A549 (cell line): ENCODE data around the gene AUTS2. TPM values are rescaled to one million over a fixed set of nuclear protein-coding genes. Genes with fewer than 3 reads are reported as not detected.

Experiments
- ATAC-seq, 2 experiments: fragments of 200-7000 bp in 1 of 2; fragments of >200 bp in 1 of 2; cut with Nextera tagmentation in 1 of 2; cut with Tn5 transposase in 1 of 2; 3 replicates each; pipeline versions ENCODE4 v1.8.0 to v1.9.1; 2018 to 2020; ENCODE audit warnings: mild to moderate bottlenecking in 1 of 2, moderate library complexity in 1 of 2
- CTCF ChIA-PET: fragments of 300-600 bp; sonication (Branson Sonifier 250); formaldehyde crosslinking; extraction: SDS; loops from one replicate; lab custom pipeline; 2021; ENCODE audit warnings: antibody characterized with exemption, inconsistent platforms; lab: Yijun Ruan, JAX
- POLR2A ChIA-PET: fragments of 350-600 bp; formaldehyde crosslinking; extraction: SDS; loops from one replicate; lab custom pipeline; 2021; ENCODE audit warnings: antibody characterized with exemption, inconsistent platforms; lab: Yijun Ruan, JAX
- DNase-seq, 2 experiments: peaks; one replicate each; pipeline versions ENCODE4 v3.0.0 to v3.0.0-alpha.2; 2011 to 2016; ENCODE audit warnings: low read depth in 1 of 2, low spot score in 1 of 2
- FAIRE-seq: peaks from 2 replicates; lab custom pipeline; 2011; peaks lifted over from hg19 to GRCh38; lab: Jason Lieb, UNC
- H3K27ac ChIP-seq, 2 experiments: fragments of >200 bp; sonication (Bioruptor Twin); formaldehyde crosslinking; 3 replicates each; pipeline ENCODE4 v1.5.1; 2016 to 2017
- H3K4me1 ChIP-seq: fragments of >200 bp; sonication (Bioruptor Twin); formaldehyde crosslinking; 3 replicates; pipeline ENCODE4 v1.6.1; 2016
- H3K4me2 ChIP-seq: fragments of >200 bp; sonication (Bioruptor Twin); formaldehyde crosslinking; 3 replicates; pipeline ENCODE4 v1.6.1; 2016
- H3K4me3 ChIP-seq: fragments of >200 bp; sonication (Bioruptor Twin); formaldehyde crosslinking; 3 replicates; pipeline ENCODE4 v1.5.1; 2016
- H3K9me3 ChIP-seq: fragments of >200 bp; sonication (Bioruptor Twin); formaldehyde crosslinking; 3 replicates; pipeline ENCODE4 v1.6.1; 2016
- ATOH8 ChIP-seq: fragments of 250-450 bp; sonication (Bioruptor Pico); IDR thresholded peaks from 2 replicates; pipeline ENCODE4 v1.5.0; 2020; ENCODE audit warnings: low read depth, mild to moderate bottlenecking, moderate library complexity
- BHLHE40 ChIP-seq: IDR thresholded peaks from 2 replicates; pipeline ENCODE4 v1.6.1; 2012; ENCODE audit warnings: low read depth, low read length, inconsistent platforms
- CBX8 ChIP-seq: fragments of 200-600 bp; sonication (generic); IDR thresholded peaks from 2 replicates; pipeline ENCODE4 v1.6.1; 2016
- E2F6 ChIP-seq: IDR thresholded peaks from 2 replicates; pipeline ENCODE4 v1.6.1; 2012; ENCODE audit warnings: low read depth, borderline replicate concordance
- EHF ChIP-seq: fragments of 250-450 bp; sonication (Bioruptor Pico); IDR thresholded peaks from 2 replicates; pipeline ENCODE4 v1.5.0; 2020; ENCODE audit warnings: mild to moderate bottlenecking
- EHMT2 ChIP-seq: fragments of 200-600 bp; sonication (generic); IDR thresholded peaks from 2 replicates; pipeline ENCODE4 v1.6.1; 2016; ENCODE audit warnings: antibody characterized with exemption, low read depth, mild to moderate bottlenecking, moderate library complexity
- HDAC2 ChIP-seq: fragments of 200-600 bp; sonication (generic); IDR thresholded peaks from 2 replicates; pipeline ENCODE4 v1.6.1; 2016
- HMGXB4 ChIP-seq: fragments of 250-450 bp; sonication (Bioruptor Pico); IDR thresholded peaks from 2 replicates; pipeline ENCODE4 v1.5.0; 2021; ENCODE audit warnings: mild to moderate bottlenecking, moderate library complexity, borderline replicate concordance
- HOXB13 ChIP-seq: fragments of 250-450 bp; sonication (Bioruptor Pico); IDR thresholded peaks from 2 replicates; pipeline ENCODE4 v1.5.0; 2020; ENCODE audit warnings: low read depth, mild to moderate bottlenecking, moderate library complexity
- JUNB ChIP-seq: fragments of >200 bp; sonication (Bioruptor Twin); formaldehyde crosslinking; IDR thresholded peaks from 2 replicates; pipeline ENCODE4 v1.6.1; 2016
- MAFK ChIP-seq: fragments of 450-650 bp; IDR thresholded peaks from 2 replicates; pipeline ENCODE4 v1.6.1; 2014; ENCODE audit not compliant: partially characterized antibody
- MAX ChIP-seq: IDR thresholded peaks from 2 replicates; pipeline ENCODE4 v1.6.1; 2012
- MYC ChIP-seq: IDR thresholded peaks from 2 replicates; pipeline ENCODE4 v1.6.1; 2012; ENCODE audit warnings: mild to moderate bottlenecking, inconsistent platforms, low read length, improper control_type of control experiment, borderline replicate concordance
- PBX3 ChIP-seq: IDR thresholded peaks from 2 replicates; pipeline ENCODE4 v1.6.1; 2012
- POLR2A ChIP-seq: IDR thresholded peaks from 2 replicates; pipeline ENCODE4 v1.6.1; 2012; ENCODE audit warnings: mild to moderate bottlenecking, low read length
- POLR2AphosphoS2 ChIP-seq: conservative IDR thresholded peaks from 2 replicates; pipeline ENCODE4 v1.6.1; 2012; ENCODE audit warnings: low read length, improper control_type of control experiment, inconsistent platforms
- RCOR1 ChIP-seq: fragments of 150-350 bp; IDR thresholded peaks from 2 replicates; pipeline ENCODE4 v1.6.1; 2014; ENCODE audit warnings: antibody characterized with exemption, low read length, low read depth
- REST ChIP-seq: fragments of 200-600 bp; sonication (generic); IDR thresholded peaks from 2 replicates; pipeline ENCODE4 v1.6.1; 2016; ENCODE audit warnings: antibody characterized with exemption, mild to moderate bottlenecking, moderate library complexity
- SMC3 ChIP-seq: fragments of >200 bp; sonication (Bioruptor Twin); formaldehyde crosslinking; IDR thresholded peaks from 3 replicates; pipeline ENCODE4 v1.6.1; 2018; ENCODE audit warnings: inconsistent platforms
- SREBF2 ChIP-seq: fragments of 450-650 bp; IDR thresholded peaks from 2 replicates; pipeline ENCODE4 v1.6.1; 2014; ENCODE audit warnings: mild to moderate bottlenecking, moderate library complexity
- TFCP2L1 ChIP-seq: fragments of 250-450 bp; sonication (Bioruptor Pico); IDR thresholded peaks from 2 replicates; pipeline ENCODE4 v1.5.0; 2021; ENCODE audit warnings: mild to moderate bottlenecking
- USF2 ChIP-seq: fragments of 450-650 bp; IDR thresholded peaks from 2 replicates; pipeline ENCODE4 v1.6.1; 2014; ENCODE audit warnings: antibody characterized with exemption
- ZFP36 ChIP-seq: fragments of 450-650 bp; IDR thresholded peaks from 2 replicates; pipeline ENCODE4 v1.6.1; 2014; ENCODE audit warnings: borderline replicate concordance; ENCODE audit not compliant: partially characterized antibody
- WGBS: methylation state at CpG from one replicate; pipeline ENCODE4 v1.1.6; 2017; ENCODE audit errors: missing lambda C conversion rate; 5-methylcytosine and 5-hydroxymethylcytosine counted together
- polyA plus RNA-seq, 4 experiments: library from polyadenylated mRNA; depleted of rRNA in 3 of 4; stranded (reverse); fragments of >200 nt; fragmentation: RNase III in 1 of 4; extraction: RNeasy Plus Mini Kit Qiagen cat#74134 plus additional on column Dnase treatment in 1 of 4; gene quantifications; 2 replicates in 3 of 4; 3 replicates in 1 of 4; pipeline ENCODE4 v1.2.3, GENCODE V29; 2011 to 2017

The AUTS2 gene
- polyA plus RNA-seq, 2 of the 4 experiments (the other 2 are of a cell fraction), result 1.6 to 3.6 TPM

- no peak overlapping the region for H3K4me3 ChIP-seq
- H3K4me2 ChIP-seq, result no peak overlapping the region
- ATAC-seq (no peak), FAIRE-seq (no peak), DNase-seq (no peak)
- no peak for TF ChIP-seq TFCP2L1 (CRISPR knock-in tag)
- TF ChIP-seq JUNB, result no peak
- TF ChIP-seq MAFK, result no peak
- TF ChIP-seq REST, result no peak
- no peak for TF ChIP-seq MYC
- no peak for TF ChIP-seq HDAC2
- TF ChIP-seq MAX, result no peak
- no peak for TF ChIP-seq PBX3
- no peak for TF ChIP-seq E2F6
- TF ChIP-seq USF2, result no peak
- TF ChIP-seq BHLHE40, result no peak
- TF ChIP-seq HMGXB4 (CRISPR knock-in tag), result no peak
- TF ChIP-seq HOXB13 (CRISPR knock-in tag), result no peak
- no peak for TF ChIP-seq EHMT2
- POLR2A ChIA-PET, result no interaction called here
- no peaks in the 10 kb centered on the region for H3K4me1 ChIP-seq
- CTCF ChIA-PET, result interaction anchor here (0.6 kb wide), 1 partner anchor 1252 kb away, joined by 3 read pairs; no protein-coding TSS in a partner anchor
- no peaks in the 10 kb centered on the region for H3K9me3 ChIP-seq
- no peak overlapping the region for H3K27ac ChIP-seq
- WGBS, result 40% methylated on average over 8 of the region's 8 CpGs
These were observed 1194.8 kb downstream of the AUTS2 start for GRCh38 chr7:70793060-70793459.

GRCh38 chr7:70793821-70794220, 1195.5 kb downstream of the AUTS2 start:
- FAIRE-seq (no peak), ATAC-seq (no peak), DNase-seq (no peak)
- WGBS, result 32% methylated on average over 9 of the region's 9 CpGs
- ChIA-PET POLR2A (no interaction called here), CTCF (no interaction called here)
- no peak overlapping the region for H3K4me2 ChIP-seq
- H3K4me1 ChIP-seq, result no peaks in the 10 kb centered on the region
- no peak overlapping the region for H3K27ac ChIP-seq
- no peak overlapping the region for H3K4me3 ChIP-seq
- H3K9me3 ChIP-seq, result no peaks in the 10 kb centered on the region
- TF ChIP-seq SMC3 (no peak), EHMT2 (no peak), EHF (CRISPR knock-in tag) (no peak), ZFP36 (no peak), RCOR1 (no peak), POLR2AphosphoS2 (no peak), MAX (no peak), HOXB13 (CRISPR knock-in tag) (no peak), USF2 (no peak), CBX8 (no peak), SREBF2 (no peak), POLR2A (no peak), ATOH8 (CRISPR knock-in tag) (no peak), REST (no peak)
